NCI-H526 treated with DMSO at 0.1 percent for 48 hours (cell line): ENCODE data around the gene UBE2S.

ENCODE experiments used
- DNase-seq: peaks from one replicate; lab custom pipeline; 2025; lab: John Stamatoyannopoulos, UW

UBE2S gene

GRCh38 chr19:55383279-55384130 is 24.1 kb downstream of the UBE2S start:
- DNase-seq: peak; percentile 43

GRCh38 chr19:55382522-55383054 is 25.0 kb downstream of the UBE2S start:
- no peak for DNase-seq

GRCh38 chr19:55382013-55382412 is 25.6 kb downstream of the UBE2S start:
- no peak for DNase-seq

GRCh38 chr19:55379174-55379573 is 28.4 kb downstream of the UBE2S start:
- no peak for DNase-seq

- no peak for DNase-seq
Observed at GRCh38 chr19:55377356-55378131, 30.0 kb downstream of the UBE2S start.

- DNase-seq: no peak
Observed at GRCh38 chr19:55376241-55376933, 31.2 kb downstream of the UBE2S start, which contains the start of gene TMEM190. TSS of gene TMEM190 (plus strand) at chr19:55376826. CDS start at chr19:55376854, 28 bp downstream.

- DNase-seq: no peak
Observed at GRCh38 chr19:55373993-55374757, 33.4 kb downstream of the UBE2S start.

- no peak for DNase-seq
Observed at GRCh38 chr19:55373306-55373992, 34.1 kb downstream of the UBE2S start.

GRCh38 chr19:55372316-55373081 is 35.1 kb downstream of the UBE2S start:
- DNase-seq: no peak

GRCh38 chr19:55370305-55370988 is 37.1 kb downstream of the UBE2S start, which contains the start of gene IL11:
TSS of gene IL11 (minus strand) at chr19:55370463. CDS start at chr19:55370310, 153 bp downstream.
- DNase-seq: no peak

GRCh38 chr19:55369653-55370304 is 37.8 kb downstream of the UBE2S start:
- peak; percentile 47 for DNase-seq

- DNase-seq: no peak
Observed at GRCh38 chr19:55368701-55369563, 38.7 kb downstream of the UBE2S start.

- DNase-seq: no peak
Observed at GRCh38 chr19:55368106-55368505, 39.5 kb downstream of the UBE2S start.

- no peak for DNase-seq
Observed at GRCh38 chr19:55366790-55367189, 40.8 kb downstream of the UBE2S start.

- no peak for DNase-seq
Observed at GRCh38 chr19:55365964-55366363, 41.6 kb downstream of the UBE2S start.

GRCh38 chr19:55365245-55365644 is 42.3 kb downstream of the UBE2S start:
- DNase-seq: no peak

GRCh38 chr19:55362990-55363716 is 44.4 kb downstream of the UBE2S start, which contains the start of gene GARIN5B:
TSS of gene GARIN5B (minus strand) at chr19:55363260. CDS start at chr19:55363066, 194 bp downstream.
- no peak for DNase-seq
